Esophagus squamous epithelium (tissue), 4 donors: ENCODE data around the gene ANO4.

ENCODE experiments used
- CTCF ChIP-seq, 6 experiments: fragments of 450-650 bp in 4 of 6; fragments of 200-600 bp in 2 of 6; sonication (generic) in 2 of 6; IDR thresholded peaks; one replicate each; pipeline ENCODE4 v1.5.1; 2016 to 2019; ENCODE audit warnings: antibody characterized with exemption in 6 of 6, mild to moderate bottlenecking in 4 of 6, moderate library complexity in 4 of 6
- POLR2A ChIP-seq, 4 donors: fragments of 450-650 bp; IDR thresholded peaks; one replicate each; pipeline ENCODE4 v1.6.1; 2017; ENCODE audit warnings: antibody characterized with exemption in 4 of 4, mild to moderate bottlenecking in 4 of 4, moderate library complexity in 3 of 4

- TF ChIP-seq CTCF (IDR thresholded peaks at IDR 0.05) (no peak), POLR2A (IDR thresholded peaks at IDR 0.05) (no peak)
These were observed 258.6 kb downstream of the ANO4 start for GRCh38 chr12:101053203-101053602.
